ENCODE measurements around the gene SLC25A36.
A peak's percentile ranks its signal among the peaks of the same experiment; 100 is the strongest.

- TF ChIP-seq EZH2phosphoT487 (IDR thresholded peaks at IDR 0.05) (no peak), CTCF (IDR thresholded peaks at IDR 0.05) (peak; percentile 86)
Observed at GRCh38 chr3:141000027-141000663, 58.5 kb downstream of the SLC25A36 start.
